Eye (tissue), 1 donor: ENCODE measurements around the gene TBX1.

ENCODE experiments used
- DNase-seq: peaks from one replicate; pipeline ENCODE4 v3.0.0-alpha.2; 2015

TBX1 gene

DNA sequence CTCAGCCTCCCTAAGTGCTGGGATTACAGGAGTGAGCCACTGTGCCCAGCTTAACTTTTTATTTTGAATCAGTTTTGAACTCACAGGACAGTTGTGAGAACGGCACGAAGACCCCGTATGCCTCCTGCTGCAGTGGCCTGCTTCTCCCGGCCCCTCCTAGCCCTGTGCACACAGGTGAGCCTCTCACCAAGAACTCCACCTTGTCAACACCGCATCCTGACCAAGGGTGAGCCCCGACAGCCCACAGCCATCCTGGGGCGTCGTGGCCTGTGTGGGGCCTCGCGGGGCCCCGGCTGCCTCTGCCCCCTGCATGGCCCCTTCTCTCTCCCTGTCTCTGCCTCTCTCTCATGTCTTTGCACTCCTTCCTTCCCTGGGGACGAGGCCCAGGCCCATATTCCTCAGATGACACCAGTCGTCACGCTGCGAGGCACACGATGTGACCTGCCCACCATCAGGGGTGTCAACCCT lies 55.3 kb downstream of the TBX1 start:
- DNase-seq = no peak

GRCh38 chr22:19816372-19817119 lies 56.0 kb downstream of the TBX1 start:
- DNase-seq = no peak
